H1 (cell line): ENCODE results near the gene PTPA. TPM values are rescaled to one million over a fixed set of nuclear protein-coding genes. Genes with fewer than 3 reads are reported as not detected.

ENCODE experiments used
- BRCA1 ChIP-seq: IDR thresholded peaks from 2 replicates; pipeline ENCODE4 v1.6.1; 2012; ENCODE audit warnings: low read depth, low read length, improper control_type of control experiment
- EGR1 ChIP-seq: IDR thresholded peaks from 2 replicates; pipeline ENCODE4 v1.6.1; 2011; ENCODE audit warnings: low read depth, low read length, borderline replicate concordance
- KDM1A ChIP-seq: fragments of 200-600, 300-600 bp; sonication (generic); IDR thresholded peaks from 2 replicates; pipeline ENCODE4 v1.7.1; 2016; ENCODE audit warnings: mild to moderate bottlenecking, low read length, borderline replicate concordance
- MAFK ChIP-seq: IDR thresholded peaks from 2 replicates; pipeline ENCODE4 v1.6.1; 2012; ENCODE audit warnings: low read depth, mild to moderate bottlenecking, improper control_type of control experiment, low read length
- MAX ChIP-seq: IDR thresholded peaks from 2 replicates; pipeline ENCODE4 v1.6.1; 2012; ENCODE audit warnings: inconsistent platforms
- NANOG ChIP-seq: IDR thresholded peaks from 2 replicates; pipeline ENCODE4 v1.6.1; 2011; ENCODE audit warnings: low read length, low read depth, mild to moderate bottlenecking, inconsistent platforms; ENCODE audit not compliant: insufficient read depth, poor library complexity, severe bottlenecking
- RBBP5 ChIP-seq: IDR thresholded peaks from 2 replicates; pipeline ENCODE4 v1.7.1; 2012; ENCODE audit warnings: low read depth, mild to moderate bottlenecking, inconsistent platforms, low read length, moderate library complexity, borderline replicate concordance
- SRF ChIP-seq: IDR thresholded peaks from 2 replicates; pipeline ENCODE4 v1.6.1; 2011; ENCODE audit warnings: mild to moderate bottlenecking, low read depth, low read length, moderate library complexity
- SUZ12 ChIP-seq: fragments of 200-600 bp; sonication (generic); IDR thresholded peaks from 2 replicates; pipeline ENCODE4 v1.6.1; 2012; ENCODE audit warnings: mild to moderate bottlenecking, inconsistent platforms, low read length, moderate library complexity, mixed read lengths
- polyA plus RNA-seq, 7 experiments: library from polyadenylated mRNA; depleted of rRNA in 3 of 7; stranded (reverse) in 5 of 7; unstranded in 2 of 7; fragments of >200 nt in 5 of 7; fragments of 200-250 nt in 2 of 7; gene quantifications; 1 replicate in 5 of 7; 2 replicates in 1 of 7; 4 replicates in 1 of 7; pipeline versions ENCODE4 v1.2.1 to v1.2.3, GENCODE V29; 2011 to 2013; ENCODE audit warnings: missing spikeins in 2 of 7, mixed read lengths in 2 of 7
- total RNA-seq: library from RNA; stranded (reverse); fragmentation: NEBNext Ultra II Directional; extraction: Animal tissue kit (Norgen Biotek cat#: 25700); gene quantifications from 2 replicates; pipeline ENCODE4 v1.2.1, GENCODE V29; 2021
- TF ChIP-seq, protein P1 (sequence below): IDR thresholded peaks from 2 replicates; pipeline ENCODE4 v1.6.1; 2011; ENCODE audit warnings: low read depth, mild to moderate bottlenecking, low read length; ENCODE audit not compliant: insufficient read depth
- TF ChIP-seq, protein P2 (sequence below), 3 experiments: IDR thresholded peaks; 1 replicate in 2 of 3; 2 replicates in 1 of 3; pipeline versions ENCODE4 v1.5.1 to v1.6.1; 2011; ENCODE audit warnings: low read length in 3 of 3, mild to moderate bottlenecking in 3 of 3, inconsistent platforms in 2 of 3, low read depth in 1 of 3, moderate library complexity in 1 of 3; ENCODE audit not compliant: insufficient read depth in 1 of 3; ENCODE audit errors: control extremely low read depth in 1 of 3

Gene PTPA
- total and polyA plus RNA-seq, 2 of the 8 experiments (the other 6 are each of a cell fraction or from before 2014, with no cell fraction given): 114 to 145 TPM

- TF ChIP-seq RBBP5 (peak; percentile 96), KDM1A (peak; percentile 71; the same call in 1 of the 2 replicates), MAFK (no peak), NANOG (no peak), EGR1 (peak; percentile 48; the same call in 1 of the 2 replicates), MAX (0 out of 2 replicates have a peak, but pooled peaks have one; percentile 37), BRCA1 (no peak), SUZ12 (no peak), SRF (peak; percentile 52; the same call in 1 of the 2 replicates)
- TF ChIP-seq, protein P1, sequence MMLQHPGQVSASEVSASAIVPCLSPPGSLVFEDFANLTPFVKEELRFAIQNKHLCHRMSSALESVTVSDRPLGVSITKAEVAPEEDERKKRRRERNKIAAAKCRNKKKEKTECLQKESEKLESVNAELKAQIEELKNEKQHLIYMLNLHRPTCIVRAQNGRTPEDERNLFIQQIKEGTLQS: no peak
- TF ChIP-seq, protein P2, sequence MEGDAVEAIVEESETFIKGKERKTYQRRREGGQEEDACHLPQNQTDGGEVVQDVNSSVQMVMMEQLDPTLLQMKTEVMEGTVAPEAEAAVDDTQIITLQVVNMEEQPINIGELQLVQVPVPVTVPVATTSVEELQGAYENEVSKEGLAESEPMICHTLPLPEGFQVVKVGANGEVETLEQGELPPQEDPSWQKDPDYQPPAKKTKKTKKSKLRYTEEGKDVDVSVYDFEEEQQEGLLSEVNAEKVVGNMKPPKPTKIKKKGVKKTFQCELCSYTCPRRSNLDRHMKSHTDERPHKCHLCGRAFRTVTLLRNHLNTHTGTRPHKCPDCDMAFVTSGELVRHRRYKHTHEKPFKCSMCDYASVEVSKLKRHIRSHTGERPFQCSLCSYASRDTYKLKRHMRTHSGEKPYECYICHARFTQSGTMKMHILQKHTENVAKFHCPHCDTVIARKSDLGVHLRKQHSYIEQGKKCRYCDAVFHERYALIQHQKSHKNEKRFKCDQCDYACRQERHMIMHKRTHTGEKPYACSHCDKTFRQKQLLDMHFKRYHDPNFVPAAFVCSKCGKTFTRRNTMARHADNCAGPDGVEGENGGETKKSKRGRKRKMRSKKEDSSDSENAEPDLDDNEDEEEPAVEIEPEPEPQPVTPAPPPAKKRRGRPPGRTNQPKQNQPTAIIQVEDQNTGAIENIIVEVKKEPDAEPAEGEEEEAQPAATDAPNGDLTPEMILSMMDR (IDR thresholded peaks at IDR 0.05; ENCODE audit: control extremely low read depth in 1 of 3, insufficient read depth in 1 of 3, low read depth in 1 of 3, low read length in 3 of 3): no peak
These were observed 28.8 kb downstream of the PTPA start (continued) for GRCh38 chr9:129139993-129140396.
